Ovary (tissue), 9 donors: ENCODE results near the gene ENO3. TPM values are rescaled to one million over a fixed set of nuclear protein-coding genes. Genes with fewer than 3 reads are reported as not detected.

Experiments
- DNase-seq, 5 donors: peaks; one replicate each; pipeline ENCODE4 v3.0.0-alpha.2; 2019 to 2020
- H3K27ac ChIP-seq, 2 donors: fragments of 200-600 bp; one replicate each; pipeline versions ENCODE4 v1.5.1 to v1.8.0; 2019 to 2022
- H3K27me3 ChIP-seq: fragments of 200-600 bp; one replicate; pipeline ENCODE4 v1.8.0; 2022
- H3K36me3 ChIP-seq: fragments of 200-600 bp; sonication (generic); one replicate; pipeline ENCODE4 v1.5.1; 2019
- H3K4me1 ChIP-seq: one replicate; pipeline ENCODE4 v1.8.1; 2013; ENCODE audit warnings: mild to moderate bottlenecking, moderate library complexity; ENCODE audit not compliant: insufficient read depth
- H3K4me3 ChIP-seq: fragments of 200-600 bp; sonication (generic); one replicate; pipeline ENCODE4 v1.5.1; 2017
- H3K9me3 ChIP-seq, 2 donors: fragments of 200-600 bp in 1 of 2; sonication (generic) in 1 of 2; one replicate each; pipeline versions ENCODE4 v1.5.1 to v1.8.1; 2013 to 2019; ENCODE audit warnings: mild to moderate bottlenecking in 1 of 2, moderate library complexity in 1 of 2
- CTCF ChIP-seq, 3 donors: fragments of 450-650 bp in 2 of 3; fragments of 200-600 bp in 1 of 3; IDR thresholded peaks; one replicate each; pipeline versions ENCODE4 v1.5.1 to v1.8.0; 2016 to 2022; ENCODE audit warnings: antibody characterized with exemption in 3 of 3, mild to moderate bottlenecking in 1 of 3
- EP300 ChIP-seq: sonication (generic); formaldehyde crosslinking; IDR thresholded peaks from one replicate; pipeline ENCODE4 v1.6.1; 2017; ENCODE audit warnings: antibody characterized with exemption
- POLR2A ChIP-seq: fragments of 450-650 bp; IDR thresholded peaks from one replicate; pipeline ENCODE4 v1.6.1; 2017; ENCODE audit warnings: antibody characterized with exemption, mild to moderate bottlenecking, moderate library complexity
- WGBS, 3 donors: extraction: QIAGEN DNeasy Blood & Tissue Kit in 1 of 3; methylation state at CpG; one replicate each; pipeline versions ENCODE4 v1.1.5 to v1.1.7; 2013 to 2017; 5-methylcytosine and 5-hydroxymethylcytosine counted together
- intact Hi-C, 4 donors: fragments of 100-400 bp; cut with DNase I; formaldehyde crosslinking; loops; one replicate each; pipeline versions ENCODE4 v1.11.0 to v1.15.1; 2022 to 2023
- polyA plus RNA-seq, 2 donors: library from polyadenylated mRNA; stranded (reverse); fragments of 200-250 nt in 1 of 2; fragments of 350-450 nt in 1 of 2; fragmentation: Illumina TruSeq in 1 of 2; extraction: RNeasy Lipid Tissue Mini Kit (QIAGEN cat#74804) in 1 of 2; gene quantifications; one replicate each; pipeline ENCODE4 v1.2.3, GENCODE V29; 2013 to 2014
- total RNA-seq, 7 donors: library from RNA; depleted of rRNA in 2 of 7; stranded (reverse); fragments of >200 nt in 2 of 7; fragmentation: NEBNext Ultra II Directional in 3 of 7; extraction: Animal tissue kit (Norgen Biotek cat#: 25700) in 3 of 7; gene quantifications; one replicate each; pipeline versions ENCODE4 v1.1.0 to v1.2.4, GENCODE V29; 2016 to 2023
- donor health status: DM: no; HTN: no; CAD: no; lungs with moderate emphysema.
- donor health status: DM: no; HTN: no; CAD: no.
- donor health status: Bipolar disorder and iron deficiency.
- donor health status: DM: yes; HTN: yes; CAD: no.
- donor health status: DM: no; HTN: no; CAD: no.
- donor health status: DM: yes; HTN: yes; CAD: no.

The ENO3 gene
- total and polyA plus RNA-seq, 9 donors: 1.8 to 6.1 (median 4.1) TPM

- TF ChIP-seq EP300 (no peak), CTCF (IDR thresholded peaks at IDR 0.05) (no peak), POLR2A (no peak)
- Histone ChIP-seq H3K36me3 (no peaks in the 10 kb centered on the region), H3K4me1 (no peaks in the 10 kb centered on the region), H3K4me3 (no peak overlapping the region), H3K27me3 (no peaks in the 10 kb centered on the region), H3K27ac (no peak overlapping the region), H3K9me3 (no peaks in the 10 kb centered on the region)
- DNase-seq: no peak
- 79 to 84% (median 79%) methylated on average over 18 of the region's 18 CpGs for WGBS, 3 donors
- intact Hi-C loops: no loop called here
Measured at GRCh38 chr17:4959261-4959965, 8.5 kb downstream of the ENO3 start.

GRCh38 chr17:4960279-4960922 is 9.5 kb downstream of the ENO3 start:
- H3K27me3 ChIP-seq: no peaks in the 10 kb centered on the region
- 83 to 87% (median 84%) methylated on average over 9 of the region's 9 CpGs for WGBS, 3 donors
- H3K27ac ChIP-seq: no peak overlapping the region
- no peak for TF ChIP-seq CTCF (IDR thresholded peaks at IDR 0.05)
- TF ChIP-seq EP300: no peak
- TF ChIP-seq POLR2A: no peak
- H3K9me3 ChIP-seq: no peaks in the 10 kb centered on the region
- no peaks in the 10 kb centered on the region for H3K4me1 ChIP-seq
- H3K36me3 ChIP-seq: no peaks in the 10 kb centered on the region
- H3K4me3 ChIP-seq: no peak overlapping the region
- intact Hi-C loops: no loop called here
- DNase-seq: no peak

DNA sequence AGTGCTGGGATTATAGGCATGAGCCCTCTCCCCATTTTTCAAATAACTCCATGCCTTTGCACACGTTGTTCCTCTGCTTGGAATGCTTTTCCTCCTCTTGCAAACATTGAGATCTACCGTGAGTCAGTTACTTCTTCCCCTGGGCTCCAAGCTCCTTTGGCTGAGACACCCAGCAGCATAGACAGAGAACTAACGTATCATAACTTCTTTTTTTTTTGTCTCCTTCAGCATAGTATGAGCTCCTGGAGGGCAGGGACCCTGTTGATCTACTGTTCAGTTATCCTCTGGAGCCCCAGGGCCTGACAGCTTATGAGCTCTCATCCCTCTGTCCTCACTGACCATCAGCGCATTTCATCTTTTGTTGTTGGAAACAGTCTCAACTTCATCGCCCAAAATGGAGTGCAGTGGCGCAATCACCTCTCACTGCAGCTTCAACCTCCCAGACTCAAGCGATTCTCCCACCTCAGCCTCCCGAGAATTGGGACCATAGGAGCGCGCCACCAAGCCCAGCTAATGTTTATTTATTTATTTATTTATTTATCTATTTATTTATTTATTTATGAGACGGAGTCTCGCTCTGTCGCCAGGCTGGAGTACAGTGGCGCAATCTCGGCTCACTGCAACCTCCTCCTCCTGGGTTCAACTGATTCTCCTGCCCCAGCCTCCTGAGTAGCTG is 14.5 kb downstream of the ENO3 start:
- H3K4me1 ChIP-seq: peaks cover 8% of the 10 kb centered on the region
- H3K9me3 ChIP-seq: no peaks in the 10 kb centered on the region
- TF ChIP-seq EP300 (no peak), CTCF (IDR thresholded peaks at IDR 0.05) (no peak), POLR2A (no peak)
- no peaks in the 10 kb centered on the region for H3K36me3 ChIP-seq
- DNase-seq: no peak
- no peak overlapping the region for H3K27ac ChIP-seq
- H3K27me3 ChIP-seq: no peaks in the 10 kb centered on the region
- 94 to 96% (median 95%) methylated on average over 15 of the region's 15 CpGs for WGBS, 3 donors
- no peak overlapping the region for H3K4me3 ChIP-seq
- intact Hi-C loops: no loop called here

DNA sequence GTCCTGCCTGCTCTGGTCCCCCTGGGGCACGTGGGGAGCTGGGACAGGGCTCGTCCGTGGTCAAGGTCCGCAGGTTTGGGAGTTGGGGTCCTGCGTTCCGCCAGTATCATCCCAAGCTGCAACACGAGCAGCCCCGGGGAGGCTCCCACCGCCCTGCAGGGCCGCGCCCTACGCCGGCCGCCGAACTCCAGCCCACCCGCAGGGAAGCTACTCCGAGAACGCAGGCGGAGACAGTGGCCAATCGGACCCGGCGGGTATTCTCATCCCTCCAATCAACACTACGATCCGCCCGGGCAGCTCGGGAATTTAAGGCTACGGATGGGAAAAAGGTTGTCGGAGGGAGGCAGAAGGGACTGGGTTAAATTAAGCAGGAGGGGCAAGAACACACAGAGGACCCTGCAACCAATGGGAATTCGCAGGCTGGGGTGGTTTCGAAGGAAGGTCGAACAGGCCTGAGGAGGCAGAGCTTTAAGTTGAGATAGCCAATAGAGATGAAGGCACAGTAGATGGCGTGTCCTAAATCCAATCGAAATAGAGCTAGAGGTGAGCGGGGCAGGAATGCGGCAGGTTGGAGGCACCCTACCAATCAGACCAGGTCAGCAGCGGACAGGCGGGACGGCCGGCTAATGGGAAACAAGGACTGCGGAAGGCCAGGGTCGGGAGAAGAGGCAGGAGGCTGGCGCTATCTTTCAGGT is 16.1 kb downstream of the ENO3 start:
- DNase-seq: peak; percentile 95 to 98 (median 97)
- intact Hi-C loops: no loop called here
- 0 to 1% (median 0%) methylated on average over 42 of the region's 42 CpGs for WGBS, 3 donors
- peaks cover 8% of the 10 kb centered on the region for H3K4me1 ChIP-seq
- peak in 1 of 3 donors; percentile 6 for TF ChIP-seq CTCF (IDR thresholded peaks at IDR 0.05)
- no peak for TF ChIP-seq EP300
- no peaks in the 10 kb centered on the region for H3K9me3 ChIP-seq
- H3K27me3 ChIP-seq: no peaks in the 10 kb centered on the region
- peak overlapping the region; percentile 67 to 99 for H3K27ac ChIP-seq
- no peaks in the 10 kb centered on the region for H3K36me3 ChIP-seq
- H3K4me3 ChIP-seq: peak overlapping the region; percentile 81
